HCT116 (cell line): ENCODE results near the gene SHISA4.

Experiments
- CTCF ChIP-seq, 3 experiments: fragments of 200-600 bp in 1 of 3; sonication (generic) in 1 of 3; IDR thresholded peaks in 2 of 3; conservative IDR thresholded peaks in 1 of 3; 2 replicates each; pipeline ENCODE4 v1.5.1; 2012 to 2017; ENCODE audit warnings: low read depth in 2 of 3, low read length in 2 of 3, antibody characterized with exemption in 1 of 3, borderline replicate concordance in 1 of 3, control low read depth in 1 of 3, mild to moderate bottlenecking in 1 of 3, mixed read lengths in 1 of 3, mixed run types in 1 of 3, moderate library complexity in 1 of 3; ENCODE audit not compliant: insufficient read depth in 1 of 3
- EZH2 ChIP-seq: fragments of 200-600 bp; sonication (generic); IDR thresholded peaks from 2 replicates; pipeline ENCODE4 v1.6.1; 2017; ENCODE audit warnings: antibody characterized with exemption, mixed run types
- FOSL1 ChIP-seq: IDR thresholded peaks from 2 replicates; pipeline ENCODE4 v1.6.1; 2012; ENCODE audit warnings: low read depth
- POLR2A ChIP-seq: IDR thresholded peaks from 2 replicates; pipeline ENCODE4 v1.7.0; 2011; ENCODE audit warnings: borderline replicate concordance; ENCODE audit not compliant: insufficient read depth, insufficient read length; ENCODE audit errors: extremely low read depth
- POLR2AphosphoS5 ChIP-seq: IDR thresholded peaks from 2 replicates; pipeline ENCODE4 v1.6.1; 2011; ENCODE audit warnings: mild to moderate bottlenecking, low read depth, low read length, moderate library complexity
- REST ChIP-seq: IDR thresholded peaks from 2 replicates; pipeline ENCODE4 v1.6.1; 2012; ENCODE audit warnings: low read depth
- SIN3A ChIP-seq: IDR thresholded peaks from 2 replicates; pipeline ENCODE4 v1.6.1; 2012; ENCODE audit warnings: low read depth
- SRF ChIP-seq: IDR thresholded peaks from 2 replicates; pipeline ENCODE4 v1.6.1; 2012; ENCODE audit warnings: low read depth
- ZFX ChIP-seq: fragments of 450-650 bp; IDR thresholded peaks from 2 replicates; pipeline ENCODE4 v1.6.1; 2017

- TF ChIP-seq ZFX (no peak), CTCF (IDR thresholded peaks at IDR 0.05 in 2 of 3, conservative IDR thresholded peaks at IDR 0.05 in 1 of 3; ENCODE audit: borderline replicate concordance in 1 of 3, insufficient read depth in 1 of 3, low read depth in 2 of 3, low read length in 2 of 3) (no peak), SIN3A (no peak), EZH2 (no peak), POLR2A (no peak), REST (no peak), SRF (no peak), POLR2AphosphoS5 (no peak), FOSL1 (no peak)
Observed at GRCh38 chr1:201925301-201925567, 36.5 kb downstream of the SHISA4 start.
